Activated CD4-positive, alpha-beta T cell treated with anti-CD3 and anti-CD28 coated beads, Interleukin-2, amount 10 ng/mL, durations not matched to agents 7 days and 5 days (primary cell): ENCODE data around the gene SRF. TPM values are rescaled to one million over a fixed set of nuclear protein-coding genes. Genes with fewer than 3 reads are reported as not detected.

ENCODE experiments used
- CTCF ChIA-PET: fragments of 350-600 bp; sonication (Branson Sonifier 250); formaldehyde crosslinking; loops from one replicate; lab custom pipeline; 2021; ENCODE audit warnings: antibody characterized with exemption; lab: Charles Lee
- POLR2A ChIA-PET: fragments of 350-600 bp; sonication (Branson Sonifier 250); formaldehyde crosslinking; loops from one replicate; lab custom pipeline; 2021; ENCODE audit warnings: antibody characterized with exemption; lab: Charles Lee
- DNase-seq: peaks from one replicate; pipeline ENCODE4 v3.0.0-alpha.2; 2020
- H3K27ac Mint-ChIP-seq: one replicate; pipeline ENCODE4 v1.8.0; 2021; ENCODE audit warnings: mild to moderate bottlenecking, moderate library complexity, mixed read lengths
- H3K27me3 Mint-ChIP-seq: one replicate; pipeline ENCODE4 v1.8.0; 2021; ENCODE audit warnings: mixed read lengths
- H3K36me3 Mint-ChIP-seq: one replicate; pipeline ENCODE4 v1.8.0; 2021; ENCODE audit warnings: low read depth, mixed read lengths
- H3K4me1 Mint-ChIP-seq: one replicate; pipeline ENCODE4 v1.8.0; 2021; ENCODE audit warnings: mixed read lengths
- H3K4me3 Mint-ChIP-seq: one replicate; pipeline ENCODE4 v1.8.0; 2021; ENCODE audit warnings: mild to moderate bottlenecking, moderate library complexity, mixed read lengths
- H3K9me3 Mint-ChIP-seq: one replicate; pipeline ENCODE4 v1.8.0; 2021; ENCODE audit warnings: mixed read lengths
- total RNA-seq, 2 experiments: library from RNA; stranded (reverse); gene quantifications; one replicate each; pipeline ENCODE4 v1.2.3, GENCODE V29; 2021

Gene SRF
- total RNA-seq, 2 experiments from 2014 or later = 40.8 to 41.9 TPM

GRCh38 chr6:43178951-43179830, 8.1 kb downstream of the SRF start:
- no peak overlapping the region for H3K4me3 Mint-ChIP-seq
- no peak overlapping the region for H3K27ac Mint-ChIP-seq
- DNase-seq = no peak
- ChIA-PET CTCF (interaction anchor here (1.4 kb wide), 1 partner anchor 8 kb away, joined by 4 read pairs; no protein-coding TSS in a partner anchor), POLR2A (no interaction called here)
- H3K27me3 Mint-ChIP-seq = no peaks in the 10 kb centered on the region
- H3K9me3 Mint-ChIP-seq = no peaks in the 10 kb centered on the region
- H3K4me1 Mint-ChIP-seq = peaks cover 45% of the 10 kb centered on the region
- H3K36me3 Mint-ChIP-seq = peaks cover 45% of the 10 kb centered on the region

GRCh38 chr6:43180058-43180457, 9.0 kb downstream of the SRF start:
- no peaks in the 10 kb centered on the region for H3K9me3 Mint-ChIP-seq
- H3K36me3 Mint-ChIP-seq = peaks cover 44% of the 10 kb centered on the region
- ChIA-PET POLR2A (no interaction called here), CTCF (interaction anchor here (0.5 to 1.4 kb wide), 2 partner anchors 8 to 10 kb away, joined by 3 to 4 read pairs; no protein-coding TSS in a partner anchor)
- H3K27ac Mint-ChIP-seq = no peak overlapping the region
- H3K4me1 Mint-ChIP-seq = peaks cover 47% of the 10 kb centered on the region
- H3K27me3 Mint-ChIP-seq = no peaks in the 10 kb centered on the region
- no peak overlapping the region for H3K4me3 Mint-ChIP-seq
- DNase-seq = no peak

GRCh38 chr6:43180985-43181384, 9.9 kb downstream of the SRF start:
- no peaks in the 10 kb centered on the region for H3K27me3 Mint-ChIP-seq
- peaks cover 47% of the 10 kb centered on the region for H3K4me1 Mint-ChIP-seq
- ChIA-PET POLR2A (no interaction called here), CTCF (interaction anchor here (0.8 to 1.4 kb wide), 3 partner anchors 9 to 48 kb away, joined by 3 to 4 read pairs (median 3); partner anchors contain the start of gene DNPH1)
- H3K36me3 Mint-ChIP-seq = peaks cover 35% of the 10 kb centered on the region
- DNase-seq = no peak
- H3K4me3 Mint-ChIP-seq = peak overlapping the region; percentile 21
- H3K27ac Mint-ChIP-seq = peak overlapping the region; percentile 77
- no peaks in the 10 kb centered on the region for H3K9me3 Mint-ChIP-seq

- H3K27ac Mint-ChIP-seq = peak overlapping the region; percentile 77
- ChIA-PET POLR2A (no interaction called here), CTCF (interaction anchor here (1.3 to 1.5 kb wide), 3 partner anchors 9 to 48 kb away, joined by 3 to 6 read pairs (median 4); partner anchors contain the start of gene DNPH1)
- DNase-seq = no peak
- no peaks in the 10 kb centered on the region for H3K9me3 Mint-ChIP-seq
- H3K4me3 Mint-ChIP-seq = peak overlapping the region; percentile 95
- H3K4me1 Mint-ChIP-seq = peaks cover 49% of the 10 kb centered on the region
- H3K27me3 Mint-ChIP-seq = no peaks in the 10 kb centered on the region
- H3K36me3 Mint-ChIP-seq = peaks cover 35% of the 10 kb centered on the region
These were observed 10.5 kb downstream of the SRF start for GRCh38 chr6:43181621-43181941.

- H3K27ac Mint-ChIP-seq = peak within 1 kb of the TSS; percentile 78
- no peaks in the 10 kb centered on the region for H3K27me3 Mint-ChIP-seq
- DNase-seq = peak; percentile 86
- CTCF ChIA-PET = interaction anchor here (0.7 to 1.6 kb wide), 6 partner anchors 9 to 47 kb away, joined by 3 to 6 read pairs (median 4); partner anchors contain the start of gene DNPH1
- H3K4me3 Mint-ChIP-seq = peak within 1 kb of the TSS; percentile 95
- no peaks in the 10 kb centered on the region for H3K9me3 Mint-ChIP-seq
- H3K36me3 Mint-ChIP-seq = peaks cover 34% of the 10 kb centered on the region
- H3K4me1 Mint-ChIP-seq = peaks cover 50% of the 10 kb centered on the region
- POLR2A ChIA-PET = no interaction called here
These were observed 11.1 kb downstream of the SRF start, which contains the start of gene CUL9 for GRCh38 chr6:43181942-43182860. Gene CUL9 (plus strand): TSS chr6:43182196. CDS start chr6:43184311, 2,115 bp downstream.

GRCh38 chr6:43183441-43183840, 12.4 kb downstream of the SRF start:
- peak overlapping the region; percentile 95 for H3K4me3 Mint-ChIP-seq
- H3K27me3 Mint-ChIP-seq = no peaks in the 10 kb centered on the region
- DNase-seq = no peak
- peaks cover 29% of the 10 kb centered on the region for H3K36me3 Mint-ChIP-seq
- ChIA-PET POLR2A (no interaction called here), CTCF (interaction anchor here (1.0 to 1.8 kb wide), 3 partner anchors 9 to 19 kb away, joined by 3 to 5 read pairs (median 3); no protein-coding TSS in a partner anchor)
- H3K9me3 Mint-ChIP-seq = no peaks in the 10 kb centered on the region
- H3K4me1 Mint-ChIP-seq = peaks cover 50% of the 10 kb centered on the region
- H3K27ac Mint-ChIP-seq = peak overlapping the region; percentile 54

GRCh38 chr6:43184268-43184985, 13.4 kb downstream of the SRF start:
- peaks cover 23% of the 10 kb centered on the region for H3K36me3 Mint-ChIP-seq
- H3K27ac Mint-ChIP-seq = peak overlapping the region; percentile 78
- no peak for DNase-seq
- no peak overlapping the region for H3K4me3 Mint-ChIP-seq
- POLR2A ChIA-PET = interaction anchor here (0.6 kb wide), 1 partner anchor 68 kb away, joined by 3 read pairs; no protein-coding TSS in a partner anchor
- no peaks in the 10 kb centered on the region for H3K9me3 Mint-ChIP-seq
- peaks cover 50% of the 10 kb centered on the region for H3K4me1 Mint-ChIP-seq
- CTCF ChIA-PET = interaction anchor here (1.0 to 1.8 kb wide), 2 partner anchors 10 to 17 kb away, joined by 3 read pairs; no protein-coding TSS in a partner anchor
- H3K27me3 Mint-ChIP-seq = no peaks in the 10 kb centered on the region

GRCh38 chr6:43185391-43185985, 14.4 kb downstream of the SRF start:
- Mint-ChIP-seq H3K4me3 (peak overlapping the region; percentile 5), H3K9me3 (no peaks in the 10 kb centered on the region), H3K4me1 (peaks cover 50% of the 10 kb centered on the region), H3K27ac (peak overlapping the region; percentile 71), H3K27me3 (no peaks in the 10 kb centered on the region), H3K36me3 (peaks cover 28% of the 10 kb centered on the region)
- peak; percentile 61 for DNase-seq
- CTCF ChIA-PET = interaction anchor here (1.8 kb wide), 1 partner anchor 16 kb away, joined by 3 read pairs; no protein-coding TSS in a partner anchor
- POLR2A ChIA-PET = no interaction called here

- DNase-seq = no peak
- peaks cover 51% of the 10 kb centered on the region for H3K4me1 Mint-ChIP-seq
- CTCF ChIA-PET = no interaction called here
- H3K27me3 Mint-ChIP-seq = no peaks in the 10 kb centered on the region
- no peak overlapping the region for H3K4me3 Mint-ChIP-seq
- POLR2A ChIA-PET = no interaction called here
- H3K27ac Mint-ChIP-seq = peak overlapping the region; percentile 71
- H3K36me3 Mint-ChIP-seq = peaks cover 31% of the 10 kb centered on the region
- H3K9me3 Mint-ChIP-seq = no peaks in the 10 kb centered on the region
These were observed 14.9 kb downstream of the SRF start for GRCh38 chr6:43186019-43186418.

GRCh38 chr6:43186706-43187105, 15.6 kb downstream of the SRF start:
- H3K4me3 Mint-ChIP-seq = no peak overlapping the region
- no peak for DNase-seq
- H3K27ac Mint-ChIP-seq = peak overlapping the region; percentile 34
- CTCF ChIA-PET = interaction anchor here (1.0 kb wide), 1 partner anchor 38 kb away, joined by 3 read pairs; no protein-coding TSS in a partner anchor
- H3K27me3 Mint-ChIP-seq = no peaks in the 10 kb centered on the region
- POLR2A ChIA-PET = no interaction called here
- H3K36me3 Mint-ChIP-seq = peaks cover 32% of the 10 kb centered on the region
- no peaks in the 10 kb centered on the region for H3K9me3 Mint-ChIP-seq
- peaks cover 44% of the 10 kb centered on the region for H3K4me1 Mint-ChIP-seq

- Mint-ChIP-seq H3K9me3 (no peaks in the 10 kb centered on the region), H3K4me3 (no peak overlapping the region), H3K36me3 (peaks cover 35% of the 10 kb centered on the region), H3K4me1 (peaks cover 37% of the 10 kb centered on the region), H3K27me3 (no peaks in the 10 kb centered on the region), H3K27ac (no peak overlapping the region)
- ChIA-PET POLR2A (no interaction called here), CTCF (interaction anchor here (1.1 to 1.6 kb wide), 2 partner anchors 41 to 121 kb away, joined by 3 to 4 read pairs; partner anchors contain the start of genes CRIP3 and DNPH1)
- DNase-seq = no peak
These were observed 16.8 kb downstream of the SRF start for GRCh38 chr6:43187821-43188220.
